Activated CD4-positive, alpha-beta T cell treated with anti-CD3 and anti-CD28 coated beads for 1 hour (primary cell): ENCODE data around the gene SMPD2.
A peak's percentile ranks its signal among the peaks of the same experiment; 100 is the strongest.

Source experiments
- DNase-seq: peaks from one replicate; pipeline ENCODE4 v3.0.0-alpha.2; 2020

SMPD2 gene

GRCh38 chr6:109461733-109462526 is 21.4 kb downstream of the SMPD2 start:
- no peak for DNase-seq

GRCh38 chr6:109465772-109466171 is 25.2 kb downstream of the SMPD2 start:
- no peak for DNase-seq

GRCh38 chr6:109466212-109466923 is 25.8 kb downstream of the SMPD2 start:
- no peak for DNase-seq

- no peak for DNase-seq
These were observed 27.2 kb downstream of the SMPD2 start for GRCh38 chr6:109467696-109468095.

GRCh38 chr6:109469591-109470189 is 29.2 kb downstream of the SMPD2 start:
- no peak for DNase-seq

- no peak for DNase-seq
These were observed 30.7 kb downstream of the SMPD2 start for GRCh38 chr6:109471105-109471810.

- DNase-seq = no peak
These were observed 31.8 kb downstream of the SMPD2 start for GRCh38 chr6:109472132-109472995.

- DNase-seq = no peak
These were observed 32.6 kb downstream of the SMPD2 start for GRCh38 chr6:109473120-109473519.

GRCh38 chr6:109474995-109475394 is 34.5 kb downstream of the SMPD2 start:
- DNase-seq = no peak

- no peak for DNase-seq
These were observed 35.1 kb downstream of the SMPD2 start for GRCh38 chr6:109475625-109476024.

GRCh38 chr6:109477184-109477583 is 36.7 kb downstream of the SMPD2 start:
- DNase-seq = no peak

- DNase-seq = no peak
These were observed 37.2 kb downstream of the SMPD2 start for GRCh38 chr6:109477725-109478124.

GRCh38 chr6:109478222-109478805 is 37.8 kb downstream of the SMPD2 start:
- no peak for DNase-seq

- DNase-seq = no peak
These were observed 38.5 kb downstream of the SMPD2 start for GRCh38 chr6:109478841-109479624.

- DNase-seq = no peak
These were observed 40.5 kb downstream of the SMPD2 start for GRCh38 chr6:109480993-109481480.

GRCh38 chr6:109482905-109483734 is 42.6 kb downstream of the SMPD2 start, which contains the start of gene ZBTB24:
Gene ZBTB24, minus strand, starts transcription at chr6:109483219. Its CDS starts 1,193 bp downstream, at chr6:109482026.
- DNase-seq = peak; percentile 85

GRCh38 chr6:109483735-109484057 is 43.2 kb downstream of the SMPD2 start:
- DNase-seq = no peak

- DNase-seq = no peak
These were observed 43.6 kb downstream of the SMPD2 start for GRCh38 chr6:109484122-109484521.

- no peak for DNase-seq
These were observed 44.9 kb downstream of the SMPD2 start for GRCh38 chr6:109485266-109485935.
